CD14-positive monocyte (primary cell): ENCODE results near the gene SEC14L2. TPM values are rescaled to one million over a fixed set of nuclear protein-coding genes. Genes with fewer than 3 reads are reported as not detected.

ENCODE experiments used
- DNase-seq, 3 donors: peaks; one replicate each; pipeline ENCODE4 v3.0.0-alpha.2; 2011 to 2022
- H2AFZ ChIP-seq: 2 replicates; pipeline ENCODE4 v1.6.0; 2012; ENCODE audit warnings: mild to moderate bottlenecking, low read depth, low read length, inconsistent platforms; ENCODE audit not compliant: insufficient read depth, poor library complexity, severe bottlenecking
- H3K27ac ChIP-seq, 2 donors: 1 replicate in 1 of 2; 2 replicates in 1 of 2; pipeline ENCODE4 v1.5.1; 2012 to 2013; ENCODE audit warnings: low read length in 2 of 2, control low read depth in 1 of 2, inconsistent platforms in 1 of 2, low read depth in 1 of 2, mild to moderate bottlenecking in 1 of 2
- H3K27me3 ChIP-seq, 2 donors: one replicate each; pipeline versions ENCODE4 v1.6.0 to v1.6.1; 2011 to 2013; ENCODE audit warnings: low read length in 2 of 2; ENCODE audit not compliant: control insufficient read depth in 2 of 2, insufficient read depth in 2 of 2
- H3K36me3 ChIP-seq, 2 donors: replicated peaks in 1 of 2; 1 replicate in 1 of 2; 2 replicates in 1 of 2; pipeline versions ENCODE4 v1.5.1 to v1.6.1; 2012 to 2013; ENCODE audit warnings: low read length in 2 of 2, control low read depth in 1 of 2, inconsistent platforms in 1 of 2, mild to moderate bottlenecking in 1 of 2; ENCODE audit not compliant: insufficient read depth in 2 of 2, control insufficient read depth in 1 of 2
- H3K4me1 ChIP-seq, 2 donors: 1 replicate in 1 of 2; 2 replicates in 1 of 2; pipeline versions ENCODE4 v1.5.1 to v1.6.1; 2012 to 2013; ENCODE audit warnings: low read length in 2 of 2, control low read depth in 1 of 2, inconsistent platforms in 1 of 2, mild to moderate bottlenecking in 1 of 2, moderate library complexity in 1 of 2; ENCODE audit not compliant: insufficient read depth in 2 of 2, control insufficient read depth in 1 of 2
- H3K4me2 ChIP-seq: replicated peaks from 2 replicates; pipeline ENCODE3; 2012; ENCODE audit warnings: low read length, moderate library complexity, mild to moderate bottlenecking; ENCODE audit not compliant: poor library complexity, severe bottlenecking; ENCODE audit errors: extremely low read depth
- H3K4me3 ChIP-seq, 3 experiments: fragments of 200-600 bp in 1 of 3; sonication (generic) in 1 of 3; replicated peaks in 1 of 3; 1 replicate in 2 of 3; 2 replicates in 1 of 3; pipeline ENCODE4 v1.5.1; 2011 to 2013; ENCODE audit warnings: low read length in 3 of 3, mild to moderate bottlenecking in 3 of 3, control low read depth in 2 of 3, low read depth in 2 of 3, inconsistent platforms in 1 of 3, moderate library complexity in 1 of 3
- H3K79me2 ChIP-seq: 2 replicates; pipeline ENCODE4 v1.6.0; 2012; ENCODE audit warnings: mild to moderate bottlenecking, control low read depth, inconsistent platforms, low read length, moderate library complexity; ENCODE audit not compliant: insufficient read depth
- H3K9ac ChIP-seq: 2 replicates; pipeline ENCODE4 v1.6.0; 2017; ENCODE audit warnings: low read length, mild to moderate bottlenecking; ENCODE audit not compliant: insufficient read depth, poor library complexity, severe bottlenecking
- H3K9me3 ChIP-seq, 2 donors: replicated peaks in 1 of 2; 1 replicate in 1 of 2; 2 replicates in 1 of 2; pipeline versions ENCODE4 v1.5.1 to v1.6.1; 2012 to 2013; ENCODE audit warnings: low read length in 2 of 2, control low read depth in 1 of 2; ENCODE audit not compliant: control insufficient read depth in 1 of 2, insufficient read depth in 1 of 2
- H4K20me1 ChIP-seq: 2 replicates; pipeline ENCODE4 v1.6.0; 2012; ENCODE audit warnings: mild to moderate bottlenecking, low read length, control low read depth, moderate library complexity; ENCODE audit not compliant: insufficient read depth
- H3K27ac Mint-ChIP-seq, 7 donors: one replicate each; pipeline ENCODE4 v1.8.0; 2020; ENCODE audit warnings: mild to moderate bottlenecking in 7 of 7, mixed read lengths in 7 of 7, moderate library complexity in 6 of 7, inconsistent platforms in 2 of 7
- H3K27me3 Mint-ChIP-seq, 3 donors: one replicate each; pipeline ENCODE4 v1.8.0; 2021 to 2022; ENCODE audit warnings: low read depth in 3 of 3, mild to moderate bottlenecking in 3 of 3, mixed read lengths in 3 of 3, moderate library complexity in 3 of 3, inconsistent platforms in 1 of 3
- H3K36me3 Mint-ChIP-seq, 2 donors: one replicate each; pipeline ENCODE4 v1.8.0; 2020; ENCODE audit warnings: mixed read lengths in 2 of 2, inconsistent platforms in 1 of 2, mild to moderate bottlenecking in 1 of 2
- H3K4me1 Mint-ChIP-seq: one replicate; pipeline ENCODE4 v1.8.0; 2020; ENCODE audit warnings: mild to moderate bottlenecking, mixed read lengths
- H3K4me3 Mint-ChIP-seq, 2 donors: one replicate each; pipeline ENCODE4 v1.8.0; 2020; ENCODE audit warnings: mild to moderate bottlenecking in 2 of 2, mixed read lengths in 2 of 2, moderate library complexity in 1 of 2
- H3K9me3 Mint-ChIP-seq, 7 donors: one replicate each; pipeline ENCODE4 v1.8.0; 2020 to 2022; ENCODE audit warnings: mixed read lengths in 7 of 7, mild to moderate bottlenecking in 6 of 7, moderate library complexity in 6 of 7, inconsistent platforms in 2 of 7
- WGBS: methylation state at CpG from one replicate; pipeline ENCODE4 v1.1.5; 2013; ENCODE audit warnings: missing lambda C conversion rate; ENCODE audit not compliant: insufficient coverage; 5-methylcytosine and 5-hydroxymethylcytosine counted together
- intact Hi-C, 2 donors: fragments of 100-400 bp; cut with micrococcal nuclease; formaldehyde crosslinking; loops; one replicate each; pipeline versions ENCODE4 v1.15.0 to v1.15.1; 2023
- polyA plus RNA-seq, 3 donors: library from polyadenylated mRNA; depleted of rRNA in 1 of 3; unstranded in 2 of 3; stranded (reverse) in 1 of 3; fragments of 300-500 nt in 2 of 3; fragments of >200 nt in 1 of 3; fragmentation: Illumina TruSeq in 2 of 3; gene quantifications; 1 replicate in 2 of 3; 2 replicates in 1 of 3; pipeline ENCODE4 v1.2.3, GENCODE V29; 2012 to 2021
- TF ChIP-seq, protein P1 (sequence below): fragments of 200-600 bp; IDR thresholded peaks from one replicate; pipeline ENCODE4 v1.8.0; 2022; ENCODE audit warnings: antibody characterized with exemption, mild to moderate bottlenecking

Gene SEC14L2
- polyA plus RNA-seq, 3 donors, result 0.03 TPM; not detected in 1

DNA sequence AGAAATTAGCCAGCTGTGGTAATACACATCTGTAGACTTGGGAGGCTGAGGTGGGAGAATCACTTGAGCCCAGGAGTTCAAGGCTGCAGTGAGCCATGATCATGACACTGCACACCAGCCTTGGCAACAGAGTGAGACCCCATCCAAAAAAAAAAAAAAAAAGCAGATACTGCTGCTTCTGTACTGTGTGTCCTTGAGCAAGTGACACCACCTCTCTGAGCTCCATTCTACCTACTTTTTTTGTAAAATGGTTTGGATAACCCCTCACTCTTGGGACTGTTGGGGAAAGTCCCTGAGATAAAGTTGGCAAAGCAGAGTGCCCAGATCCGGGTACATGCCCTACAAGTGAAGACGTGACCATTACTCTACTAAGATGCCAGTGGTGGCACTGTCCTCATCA is 72.3 kb downstream of the SEC14L2 start:
- Histone ChIP-seq H3K4me2 (no peak overlapping the region), H3K27me3 (peaks cover 0 to 10% of the 10 kb centered on the region in 2 donors), H3K27ac (no peak overlapping the region), H3K4me3 (no peak overlapping the region), H3K36me3 (no peaks in the 10 kb centered on the region), H3K9me3 (no peaks in the 10 kb centered on the region), H4K20me1 (no peaks in the 10 kb centered on the region), H2AFZ (no peak overlapping the region), H3K4me1 (no peaks in the 10 kb centered on the region), H3K9ac (no peak overlapping the region), H3K79me2 (no peaks in the 10 kb centered on the region)
- H3K4me1 Mint-ChIP-seq, result no peaks in the 10 kb centered on the region
- WGBS, result 86% methylated on average over 1 of the region's 2 CpGs
- peak overlapping the region in 1 of 2 donors; percentile 37 for H3K4me3 Mint-ChIP-seq
- no peak overlapping the region for H3K27ac Mint-ChIP-seq
- no peak for DNase-seq
- TF ChIP-seq, protein P1, sequence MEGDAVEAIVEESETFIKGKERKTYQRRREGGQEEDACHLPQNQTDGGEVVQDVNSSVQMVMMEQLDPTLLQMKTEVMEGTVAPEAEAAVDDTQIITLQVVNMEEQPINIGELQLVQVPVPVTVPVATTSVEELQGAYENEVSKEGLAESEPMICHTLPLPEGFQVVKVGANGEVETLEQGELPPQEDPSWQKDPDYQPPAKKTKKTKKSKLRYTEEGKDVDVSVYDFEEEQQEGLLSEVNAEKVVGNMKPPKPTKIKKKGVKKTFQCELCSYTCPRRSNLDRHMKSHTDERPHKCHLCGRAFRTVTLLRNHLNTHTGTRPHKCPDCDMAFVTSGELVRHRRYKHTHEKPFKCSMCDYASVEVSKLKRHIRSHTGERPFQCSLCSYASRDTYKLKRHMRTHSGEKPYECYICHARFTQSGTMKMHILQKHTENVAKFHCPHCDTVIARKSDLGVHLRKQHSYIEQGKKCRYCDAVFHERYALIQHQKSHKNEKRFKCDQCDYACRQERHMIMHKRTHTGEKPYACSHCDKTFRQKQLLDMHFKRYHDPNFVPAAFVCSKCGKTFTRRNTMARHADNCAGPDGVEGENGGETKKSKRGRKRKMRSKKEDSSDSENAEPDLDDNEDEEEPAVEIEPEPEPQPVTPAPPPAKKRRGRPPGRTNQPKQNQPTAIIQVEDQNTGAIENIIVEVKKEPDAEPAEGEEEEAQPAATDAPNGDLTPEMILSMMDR, result no peak
- H3K9me3 Mint-ChIP-seq, result peaks cover 0 to 4% (median 3%) of the 10 kb centered on the region in 7 donors
- peaks cover 11 to 25% (median 13%) of the 10 kb centered on the region in 3 donors for H3K27me3 Mint-ChIP-seq
- intact Hi-C loops, result no loop called here
- H3K36me3 Mint-ChIP-seq, result no peaks in the 10 kb centered on the region

DNA sequence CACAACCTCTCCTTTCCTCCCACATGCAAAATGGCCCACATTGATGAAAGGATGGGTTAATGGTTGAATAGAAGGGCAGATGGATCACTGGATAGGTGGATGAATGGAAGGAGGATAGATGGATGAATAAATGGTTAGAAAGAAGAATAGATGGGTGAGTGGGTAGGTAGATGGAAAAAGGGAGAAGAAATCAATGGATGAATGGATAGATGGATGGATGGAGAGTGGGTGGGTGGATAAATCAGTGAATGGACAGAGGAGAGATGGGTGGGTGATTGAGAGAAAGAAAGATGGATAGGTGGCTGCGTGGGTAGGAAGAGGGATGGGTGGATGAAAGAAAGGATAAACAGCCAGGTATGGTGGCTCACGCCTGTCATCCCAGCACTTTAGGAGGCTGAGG is 73.8 kb downstream of the SEC14L2 start:
- WGBS, result no CpG with 5 or more reads among the region's 2 CpGs
- Histone ChIP-seq H3K4me3 (no peak overlapping the region), H2AFZ (no peak overlapping the region), H3K4me2 (no peak overlapping the region), H3K27ac (no peak overlapping the region), H3K9me3 (no peaks in the 10 kb centered on the region), H3K9ac (no peak overlapping the region), H3K36me3 (no peaks in the 10 kb centered on the region), H3K27me3 (peaks cover 0 to 7% of the 10 kb centered on the region in 2 donors), H3K79me2 (no peaks in the 10 kb centered on the region), H3K4me1 (no peaks in the 10 kb centered on the region), H4K20me1 (no peaks in the 10 kb centered on the region)
- intact Hi-C loops, result loop anchor here in 1 of 2 donors (10.0 kb wide), 1 partner anchor 366 kb away; no protein-coding TSS in a partner anchor
- H3K9me3 Mint-ChIP-seq, result peaks cover 0 to 1% (median 0%) of the 10 kb centered on the region in 7 donors
- no peak for DNase-seq
- H3K27ac Mint-ChIP-seq, result no peak overlapping the region
- H3K4me3 Mint-ChIP-seq, result no peak overlapping the region
- no peaks in the 10 kb centered on the region for H3K36me3 Mint-ChIP-seq
- peaks cover 7 to 17% (median 7%) of the 10 kb centered on the region in 3 donors for H3K27me3 Mint-ChIP-seq
- no peaks in the 10 kb centered on the region for H3K4me1 Mint-ChIP-seq
- TF ChIP-seq, protein P1, result no peak
